Activated gamma-delta T cell treated with anti-CD3 and anti-CD28 coated beads, Interleukin-2, amount 50 U/mL, for 16 hours (primary cell): Measurements from ENCODE around the gene TTC39C.
A peak's percentile ranks its signal among the peaks of the same experiment; 100 is the strongest.

Source experiments
- DNase-seq: peaks from one replicate; pipeline ENCODE4 v3.0.0-alpha.2; 2020; ENCODE audit warnings: low read depth

The TTC39C gene

DNA sequence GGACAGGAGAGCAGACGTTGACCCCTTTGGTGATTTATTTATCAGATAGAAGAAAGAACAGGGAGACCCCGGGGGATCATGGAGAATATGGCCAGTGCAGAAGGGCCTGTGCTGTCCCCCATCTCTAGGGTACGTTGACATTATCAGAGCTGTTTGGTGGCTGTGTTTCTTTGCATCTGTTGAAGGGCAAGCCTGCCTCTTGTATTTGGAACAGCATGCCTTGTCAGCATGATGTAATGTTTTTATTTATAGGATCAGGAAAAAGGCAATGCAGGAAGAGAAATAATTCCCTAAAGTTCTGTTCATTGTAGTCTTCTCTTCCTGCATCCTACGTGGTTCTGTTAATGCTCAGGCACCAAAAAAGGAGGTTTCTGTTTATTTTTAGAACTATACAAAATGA lies 74.5 kb downstream of the TTC39C start:
- no peak for DNase-seq

DNA sequence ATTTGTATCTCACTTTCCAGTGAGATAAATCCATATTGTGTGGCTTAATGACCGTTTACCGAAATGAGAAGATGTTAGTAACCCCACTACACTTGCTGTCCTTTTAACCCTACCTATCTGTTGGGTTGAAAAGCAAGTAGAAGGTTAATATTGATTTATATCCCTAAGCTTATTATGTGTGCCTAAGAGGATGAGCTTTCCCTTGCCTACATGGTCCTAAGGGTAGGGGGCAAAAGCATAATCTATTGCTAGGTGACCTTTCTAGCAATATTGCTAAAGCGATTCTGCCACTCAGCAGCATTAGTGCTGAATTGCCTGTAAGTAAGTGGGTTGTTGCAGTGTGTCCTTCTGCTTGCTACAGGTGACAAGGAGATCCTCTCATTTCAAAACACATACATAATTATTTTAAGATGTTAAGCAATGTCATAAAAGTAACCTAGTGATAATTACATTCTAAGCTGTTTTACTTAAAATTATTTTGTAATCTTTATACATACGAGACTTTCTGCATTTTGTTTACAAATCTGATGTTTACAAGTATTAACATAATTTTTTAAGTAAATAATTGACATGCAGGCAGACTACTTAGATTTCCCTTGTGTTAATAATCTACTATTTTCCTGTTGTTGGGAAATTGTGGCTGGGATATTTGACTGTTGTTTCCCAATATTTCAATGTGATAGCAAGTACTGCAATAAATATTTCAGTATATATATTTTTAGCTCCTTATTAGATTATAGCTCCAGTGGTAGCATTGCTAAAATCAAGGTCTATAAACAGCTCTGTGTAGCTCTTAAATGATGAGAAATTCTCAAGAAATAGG lies 75.2 kb downstream of the TTC39C start:
- no peak for DNase-seq

DNA sequence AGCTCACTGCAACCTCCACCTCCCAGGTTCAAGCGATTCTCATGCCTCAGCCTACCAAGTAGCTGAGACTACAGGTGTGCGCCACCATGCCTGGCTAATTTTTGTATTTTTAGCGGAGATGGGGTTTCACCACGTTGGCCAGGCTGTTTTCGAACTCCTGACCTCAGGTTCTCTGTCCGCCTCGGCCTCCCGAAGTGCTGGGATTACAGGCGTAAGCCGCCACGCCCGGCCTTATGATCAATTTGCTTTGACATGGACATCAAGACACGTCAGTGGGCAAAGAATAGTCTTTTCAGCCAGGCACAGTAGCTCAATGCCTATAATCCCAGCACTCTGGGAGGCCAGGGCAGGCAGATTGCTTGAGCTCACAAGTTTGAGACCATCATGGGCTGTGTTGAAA lies 76.3 kb downstream of the TTC39C start:
- no peak for DNase-seq

DNA sequence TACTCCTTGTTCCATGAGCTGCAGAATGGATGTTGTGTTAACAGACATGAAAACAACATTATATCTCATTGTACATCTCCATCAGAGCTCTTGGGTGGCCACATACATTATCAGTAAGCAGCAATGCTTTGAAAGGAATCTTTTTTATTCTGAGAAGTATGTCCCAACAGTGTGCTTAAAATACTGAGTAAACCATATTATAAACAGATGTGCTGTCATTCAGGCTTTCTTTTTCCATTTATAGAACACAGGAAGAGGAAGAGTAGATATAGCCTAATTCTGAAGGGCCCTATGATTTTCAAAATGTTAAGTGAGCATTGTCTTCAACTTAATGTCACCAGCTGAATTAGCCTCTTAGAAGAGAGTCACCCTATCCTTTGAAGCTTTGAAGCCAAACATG lies 80.0 kb downstream of the TTC39C start:
- no peak for DNase-seq

DNA sequence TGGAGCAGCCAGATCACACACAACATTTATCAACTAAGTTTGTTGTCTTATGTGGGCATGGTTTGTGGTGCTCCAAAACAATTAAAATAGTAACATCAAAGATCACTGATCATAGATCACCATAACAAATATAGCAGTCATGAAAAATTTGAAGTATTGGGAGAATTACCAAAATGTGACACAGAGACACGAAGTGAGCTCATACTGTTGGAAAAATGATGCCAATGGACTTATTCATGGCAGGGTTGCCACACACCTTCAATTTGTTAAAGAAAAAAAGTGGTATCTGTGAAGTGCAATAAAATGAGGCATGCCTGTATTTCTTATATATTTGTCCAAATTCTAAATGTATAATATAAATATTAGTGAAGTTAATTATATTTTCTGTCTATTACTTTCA lies 81.4 kb downstream of the TTC39C start:
- DNase-seq, result no peak

DNA sequence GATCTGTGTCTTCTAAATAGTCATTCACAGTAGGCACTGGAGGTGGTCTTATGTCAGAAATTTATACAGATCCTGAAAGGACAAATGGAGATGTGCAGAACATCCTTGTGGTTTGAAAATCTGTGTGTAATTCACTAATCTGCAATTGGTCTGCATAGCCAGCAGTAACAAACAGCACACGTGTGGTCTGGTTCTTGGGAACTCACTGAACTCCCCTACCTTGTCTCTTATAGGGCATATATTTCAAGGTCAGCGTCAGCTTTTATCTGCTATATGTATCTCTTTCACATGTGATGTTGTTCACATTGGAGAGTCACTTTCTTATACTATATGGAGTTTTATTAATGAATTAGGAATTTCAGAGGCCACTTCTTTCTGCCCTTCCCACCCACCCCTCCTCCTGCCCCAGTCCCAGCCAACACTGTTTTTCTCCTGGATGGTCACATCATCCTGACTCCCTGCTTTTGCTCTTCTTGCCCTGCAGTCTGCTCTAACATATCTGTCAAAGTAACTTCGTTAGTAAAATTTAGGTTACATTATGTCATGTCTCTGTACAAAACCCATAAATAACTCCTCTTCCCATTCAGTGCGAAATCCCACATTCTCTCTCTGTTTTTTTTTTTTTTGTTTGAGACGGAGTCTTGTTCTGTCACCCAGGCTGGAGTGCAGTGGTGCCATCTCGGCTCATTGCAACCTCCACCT lies 88.9 kb downstream of the TTC39C start:
- DNase-seq, result no peak

DNA sequence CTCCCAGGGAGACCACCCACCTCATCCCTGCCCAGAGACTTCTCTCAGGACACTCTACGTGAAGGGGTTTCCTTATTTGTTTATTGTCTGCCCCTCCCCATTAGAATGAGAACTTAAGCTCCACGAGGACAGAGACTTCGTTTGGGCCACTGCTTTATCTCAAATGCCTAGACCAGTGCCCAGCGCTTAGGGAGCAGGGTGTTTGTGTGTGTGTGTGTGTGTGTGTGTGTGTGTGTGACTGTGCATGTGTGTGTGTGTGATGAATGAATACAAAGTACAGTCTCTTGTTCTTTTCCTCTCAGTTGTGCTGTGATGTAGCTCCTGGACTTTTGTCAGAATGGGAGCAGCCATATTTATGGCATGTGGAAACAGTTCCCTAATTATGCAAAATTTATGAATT lies 89.9 kb downstream of the TTC39C start:
- no peak for DNase-seq

DNA sequence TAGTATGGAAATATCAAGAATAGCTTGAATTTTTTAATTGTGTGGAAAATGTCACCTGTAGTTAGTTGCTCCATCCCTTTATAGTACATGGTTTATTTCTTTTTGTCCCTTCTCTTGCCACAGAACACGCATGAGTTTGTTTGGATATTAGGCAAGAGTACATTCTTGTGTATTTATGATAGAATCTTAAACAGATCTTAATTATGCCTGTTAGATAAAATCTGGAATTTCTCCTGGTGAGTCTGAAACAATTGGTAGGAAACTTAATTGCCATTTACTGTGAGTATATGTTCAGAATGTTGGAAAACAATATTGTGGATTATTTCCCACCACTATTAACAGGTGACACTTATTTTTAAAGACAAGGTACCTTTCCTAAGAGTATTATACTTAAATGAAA lies 94.1 kb downstream of the TTC39C start:
- no peak for DNase-seq

DNA sequence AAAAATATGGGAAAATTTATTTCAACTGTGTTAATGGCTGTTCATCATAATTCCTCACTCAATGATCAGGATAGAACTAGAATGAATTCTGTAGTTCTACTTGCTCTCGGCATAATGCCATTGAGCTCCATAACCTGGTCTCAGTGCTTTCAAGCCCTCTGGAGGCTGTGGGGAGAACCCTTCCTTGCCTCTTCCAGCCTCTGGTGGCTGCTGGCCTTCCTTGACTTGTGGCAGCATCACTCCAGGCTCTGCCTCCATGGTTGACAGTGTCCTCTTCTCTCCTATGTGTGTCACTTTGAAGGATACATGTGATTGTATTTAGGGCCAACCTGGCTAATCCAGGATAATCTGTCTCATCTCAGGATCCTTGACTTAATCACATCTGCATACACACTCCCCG lies 97.4 kb downstream of the TTC39C start:
- DNase-seq, result no peak

DNA sequence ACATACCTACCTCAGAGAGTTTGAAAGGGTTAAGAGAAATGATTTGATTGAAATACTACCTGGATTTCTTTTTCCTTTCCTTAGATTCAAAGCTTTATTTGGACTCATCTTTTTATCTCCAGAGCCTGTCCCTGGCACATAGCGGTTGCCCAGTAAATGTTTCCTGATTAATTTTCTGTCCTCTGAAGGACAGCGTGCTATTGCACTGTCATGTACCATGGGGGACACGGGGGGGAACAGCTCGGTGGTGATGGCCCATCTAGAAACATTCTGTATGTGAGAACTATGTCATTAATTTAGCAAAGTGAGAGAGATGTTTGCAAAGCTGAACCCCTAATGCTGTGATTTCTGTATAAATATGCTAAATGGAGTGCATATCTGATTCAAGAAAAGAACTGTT lies 97.9 kb downstream of the TTC39C start:
- DNase-seq, result no peak

DNA sequence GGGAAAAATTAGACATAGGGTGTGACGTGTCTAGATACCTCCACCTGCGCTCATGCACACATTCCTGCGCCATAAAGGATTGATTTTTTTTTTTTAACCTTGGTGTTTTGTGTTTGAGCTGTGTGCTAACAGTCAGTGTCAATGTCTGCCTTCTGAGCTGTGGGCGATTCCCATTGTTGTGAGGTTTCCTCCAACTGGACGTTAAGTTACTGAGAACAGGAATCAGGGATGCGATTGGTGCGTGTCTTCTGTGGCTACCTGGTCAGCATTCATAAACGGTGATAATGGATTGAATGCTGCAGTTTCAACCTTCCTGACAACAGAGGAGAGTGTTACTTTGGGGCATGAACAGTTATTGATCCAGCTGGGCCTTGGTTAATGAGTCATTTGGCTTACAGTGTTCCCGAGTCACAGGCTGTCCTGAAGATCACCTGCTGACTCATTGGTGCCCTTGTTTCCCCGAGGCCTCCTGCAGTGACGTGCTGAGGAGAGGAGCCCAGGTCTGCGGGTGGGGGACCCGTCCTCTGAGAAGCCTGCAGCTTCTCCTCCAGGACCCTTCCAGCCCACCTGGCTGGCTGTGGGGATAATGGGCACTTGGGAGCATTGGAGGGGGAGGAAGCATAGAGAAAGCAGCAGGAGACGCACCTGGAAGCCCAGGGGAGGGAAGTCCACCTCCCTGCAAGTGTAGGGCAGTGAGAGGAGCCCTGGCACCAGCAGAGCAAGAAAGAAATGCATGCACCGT lies 98.5 kb downstream of the TTC39C start:
- no peak for DNase-seq

DNA sequence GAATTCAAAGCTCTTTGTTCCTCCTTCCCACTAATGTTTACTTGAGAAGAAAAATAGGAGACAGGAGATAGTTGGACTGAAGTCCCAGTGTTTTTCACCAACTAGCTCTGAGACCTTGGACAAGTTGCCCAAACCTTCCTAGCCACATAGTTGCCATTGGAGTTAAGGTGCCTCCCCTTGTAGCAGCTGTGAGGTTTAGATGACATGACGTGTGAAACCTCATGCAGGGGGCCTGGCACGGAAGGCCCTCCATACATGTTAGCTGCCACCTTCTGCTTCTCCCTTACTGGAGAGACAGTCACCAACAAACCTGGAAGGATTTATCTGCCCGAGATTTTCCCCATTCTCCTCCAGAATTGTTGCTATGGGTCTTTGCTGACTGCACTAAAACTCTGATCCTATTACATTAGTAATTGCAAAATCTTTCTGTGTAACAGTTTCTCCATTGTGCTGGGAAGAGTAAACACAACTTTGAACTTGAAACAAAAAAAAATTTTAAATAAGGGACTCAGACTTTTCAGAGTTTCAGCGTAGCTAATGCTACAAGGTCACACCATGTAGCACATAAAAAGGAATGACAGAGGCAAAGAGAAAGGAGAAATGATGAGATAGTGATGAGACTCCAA lies 100.5 kb downstream of the TTC39C start:
- DNase-seq, result no peak

DNA sequence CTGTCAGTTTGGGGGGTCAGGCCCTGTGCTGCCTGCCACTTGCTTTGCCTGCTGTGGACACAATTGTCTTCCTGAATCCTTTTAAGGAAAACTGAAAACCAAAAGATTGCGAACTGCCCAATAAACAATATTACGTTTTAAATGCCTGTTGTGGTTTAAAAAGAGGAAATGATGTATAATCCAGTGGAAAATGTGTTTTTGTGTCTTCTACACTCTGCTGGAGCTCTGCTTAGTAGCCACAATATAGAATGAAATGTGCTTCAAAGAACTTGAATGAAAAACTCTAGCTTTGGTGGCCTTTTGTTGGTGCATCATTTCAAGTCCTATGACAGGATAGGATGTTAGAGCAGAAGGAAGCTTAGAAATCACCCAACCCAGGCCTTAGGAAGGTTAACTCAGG lies 101.1 kb downstream of the TTC39C start:
- no peak for DNase-seq

DNA sequence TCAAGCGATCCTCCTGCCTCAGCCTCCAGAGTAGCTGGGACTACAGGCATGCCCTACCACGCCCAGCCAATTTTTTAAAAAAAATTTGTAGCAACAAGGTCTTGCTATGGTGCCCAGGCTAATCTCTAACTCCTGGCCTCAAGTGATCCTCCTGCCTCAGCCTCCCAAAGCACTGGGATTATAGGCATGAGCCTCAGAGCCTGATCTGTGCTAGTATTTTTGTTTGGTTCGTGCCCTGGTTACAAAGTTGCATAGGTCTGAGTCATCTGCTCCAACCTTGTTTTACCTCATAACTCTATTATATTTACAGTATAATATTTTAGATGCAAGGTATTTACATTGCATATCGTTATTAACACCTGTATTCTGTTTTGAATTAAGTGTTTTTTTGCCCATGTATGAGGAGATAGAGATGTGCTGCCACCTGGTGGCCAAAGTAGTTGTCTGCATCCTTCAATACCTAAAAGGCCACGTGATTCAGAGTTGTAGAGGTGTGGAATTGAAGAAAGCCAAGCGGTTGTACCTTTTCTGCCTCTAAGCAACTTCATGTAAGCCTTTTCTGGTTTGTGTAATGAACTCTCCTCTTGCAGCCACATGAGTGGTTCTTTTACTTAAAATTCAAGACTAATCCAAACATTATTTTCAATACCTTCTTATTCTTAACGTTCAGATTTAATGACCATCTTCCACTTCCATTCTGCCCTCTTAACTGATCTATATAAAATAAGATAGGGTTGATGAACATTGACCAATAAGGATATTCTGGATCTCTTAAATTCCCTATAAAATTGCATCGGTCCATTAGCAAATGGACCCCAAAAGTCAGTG lies 104.4 kb downstream of the TTC39C start:
- DNase-seq, result peak; percentile 69

DNA sequence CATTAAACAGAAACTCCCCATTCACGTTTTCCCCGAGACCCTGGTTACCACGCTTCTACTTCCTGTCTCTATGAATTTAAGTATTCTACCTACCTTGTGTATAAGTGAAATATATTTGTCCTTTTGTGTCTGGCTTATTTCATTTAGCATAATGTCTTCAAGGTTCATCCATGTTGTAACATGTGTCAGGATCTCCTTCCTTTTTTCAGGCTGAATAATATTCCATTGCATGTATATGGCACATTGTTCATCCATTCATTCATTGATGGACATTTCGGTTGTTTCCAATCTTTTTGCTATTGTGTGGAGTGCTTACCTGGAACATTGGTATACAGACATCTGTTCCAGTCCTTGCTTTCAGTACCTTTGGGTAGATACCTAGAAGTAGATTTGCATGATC lies 106.1 kb downstream of the TTC39C start:
- no peak for DNase-seq

DNA sequence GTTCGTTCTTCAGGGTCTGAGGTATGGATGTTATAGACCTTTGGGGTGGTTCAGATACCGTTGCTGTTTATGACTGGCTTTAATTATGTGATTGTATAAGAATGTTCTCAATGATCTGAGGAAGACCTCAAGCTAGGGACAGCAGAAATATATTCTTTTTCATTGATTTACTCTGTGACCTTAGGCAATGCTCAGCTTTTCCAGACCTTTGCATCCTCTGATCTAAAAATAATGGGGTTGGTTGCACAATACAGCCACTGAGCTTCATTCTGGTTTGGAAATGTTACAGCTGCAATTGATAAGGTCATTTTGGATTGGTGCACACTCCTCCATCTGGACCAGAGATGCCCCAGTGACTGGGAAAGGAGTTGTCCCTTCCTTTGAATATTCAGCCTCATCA lies 107.1 kb downstream of the TTC39C start:
- DNase-seq, result no peak

DNA sequence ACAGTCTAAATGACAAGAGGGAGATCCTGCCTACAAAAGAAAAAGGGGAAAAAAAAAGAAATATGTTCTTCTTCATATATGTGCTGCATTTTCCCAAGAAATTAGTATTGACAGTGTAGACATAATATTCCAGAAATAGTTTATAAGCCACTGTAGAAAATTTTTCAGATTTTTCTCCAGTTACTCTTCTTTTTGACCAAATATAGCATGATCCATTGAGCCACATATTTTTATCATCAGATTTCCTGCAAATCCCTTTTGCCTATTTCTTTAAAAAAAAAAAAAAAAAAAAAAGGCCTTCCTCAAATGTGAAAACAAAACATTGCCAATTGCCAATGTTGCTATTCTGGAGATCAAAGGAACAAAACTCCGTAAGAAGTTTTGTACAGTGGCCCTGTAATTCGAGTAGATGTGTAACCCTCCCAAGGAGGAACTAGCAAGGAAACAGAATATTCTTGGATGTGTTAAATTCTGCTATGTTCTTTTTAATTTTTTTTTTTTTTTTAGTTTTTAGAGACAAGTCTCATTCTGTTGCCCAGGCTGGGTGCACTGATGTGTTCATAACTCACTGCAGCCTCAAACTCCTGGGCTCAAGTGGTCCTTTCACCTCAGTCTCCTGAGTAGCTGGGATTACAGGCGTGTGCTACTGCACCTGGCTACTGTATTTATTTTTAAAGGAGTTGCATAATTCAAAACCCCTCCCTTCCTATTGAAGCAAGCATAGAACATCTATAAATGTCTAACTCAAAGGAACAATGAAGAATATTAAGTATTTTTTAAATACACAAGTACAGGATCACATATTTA lies 111.8 kb downstream of the TTC39C start:
- DNase-seq, result no peak

DNA sequence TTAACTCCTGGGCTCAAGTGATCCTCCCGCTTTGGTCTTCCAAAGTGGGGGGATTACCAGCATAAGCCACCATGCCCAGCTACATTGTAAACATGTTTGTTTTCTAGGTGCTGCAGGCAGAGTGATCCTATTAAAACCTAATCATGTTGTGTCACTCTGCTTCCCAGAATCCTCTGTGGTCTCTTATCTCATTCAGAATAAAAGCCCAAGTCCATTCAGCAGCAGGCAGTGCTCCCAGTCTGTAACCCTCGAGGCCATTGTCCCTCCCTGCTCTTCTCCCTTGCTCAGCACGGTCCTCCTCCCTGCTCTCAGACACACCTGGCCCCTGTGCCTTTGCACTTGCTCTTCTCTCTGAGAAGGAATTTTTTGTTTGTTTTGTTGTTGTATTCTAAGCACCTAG lies 113.2 kb downstream of the TTC39C start:
- DNase-seq, result no peak

DNA sequence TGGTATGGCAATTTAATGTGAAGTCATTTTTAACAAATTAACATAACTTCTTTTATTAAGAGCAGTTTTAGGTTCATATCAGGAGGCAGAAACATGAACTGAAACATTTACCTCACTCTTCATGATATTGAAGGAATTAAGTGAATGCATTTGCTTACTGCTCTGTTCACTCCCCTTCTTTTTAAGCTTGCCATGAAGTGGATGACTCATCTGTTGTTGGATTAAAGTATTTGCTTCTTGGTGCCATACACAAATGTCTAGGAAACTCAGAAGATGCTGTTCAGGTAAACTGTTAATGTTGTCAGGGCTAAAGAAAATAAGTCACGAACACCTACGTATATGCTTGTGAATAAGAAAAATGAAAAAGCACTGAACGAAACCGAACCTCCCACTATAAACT lies 114.1 kb downstream of the TTC39C start:
- no peak for DNase-seq

DNA sequence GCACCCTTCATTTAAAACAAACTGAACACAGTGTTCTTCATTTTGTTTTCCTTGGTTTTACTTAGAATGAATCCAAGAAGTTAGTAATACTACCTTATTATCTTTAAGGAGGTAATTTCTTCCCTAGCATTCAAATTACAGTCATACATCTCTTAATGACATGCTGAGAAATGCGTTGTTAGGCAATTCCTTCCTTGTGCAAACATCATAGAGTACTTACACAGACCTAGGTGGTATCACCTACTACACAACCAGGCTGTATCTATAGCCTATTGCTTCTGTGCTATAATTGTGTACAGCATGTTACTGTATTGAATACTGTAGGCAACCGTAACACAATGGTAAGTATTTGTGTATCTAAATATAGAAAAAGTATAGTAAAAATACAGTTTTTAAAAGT lies 115.9 kb downstream of the TTC39C start:
- DNase-seq, result no peak

DNA sequence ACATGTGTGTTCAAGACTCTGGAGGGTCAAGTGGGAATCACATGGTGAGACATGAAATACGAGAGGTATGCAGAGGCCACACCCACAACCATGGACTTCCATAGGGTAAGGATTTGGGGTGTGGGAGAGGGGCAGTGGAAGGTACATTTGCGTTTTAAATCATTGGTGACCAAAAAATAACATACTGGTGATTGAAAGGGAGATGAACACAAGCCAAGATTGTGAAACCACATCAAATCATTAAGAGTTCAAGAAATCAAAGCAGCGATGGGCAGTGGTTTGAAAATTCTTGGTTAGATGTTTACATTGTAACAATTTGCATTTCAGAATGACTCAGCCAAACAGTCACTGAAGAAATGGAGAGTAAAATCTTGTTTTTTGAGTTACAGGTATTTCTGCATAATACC lies 122.4 kb downstream of the TTC39C start:
- no peak for DNase-seq
